ENCODE data around the gene VWA8.

VWA8 gene

GRCh38 chr13:41956272-41956671, 4.6 kb downstream of the VWA8 start:
- Histone ChIP-seq H4K20me1 (ENCODE audit: control insufficient read depth, insufficient read depth, low read depth, low read length) (no peaks in the 10 kb centered on the region), H3K27ac (ENCODE audit: low read depth, low read length) (no peak overlapping the region), H3K27me3 (ENCODE audit: control insufficient read depth, low read length) (no peaks in the 10 kb centered on the region), H3K9me2 (replicated peaks; ENCODE audit: control insufficient read depth, low read length) (no peaks in the 10 kb centered on the region), H3K4me2 (ENCODE audit: low read length) (no peak overlapping the region), H3K4me3 (ENCODE audit: low read length) (no peak overlapping the region), H3K9me3 (ENCODE audit: control insufficient read depth, insufficient read depth, low read length) (no peaks in the 10 kb centered on the region), H3K79me2 (ENCODE audit: control insufficient read depth, low read length) (peaks cover 90% of the 10 kb centered on the region), H3K36me3 (ENCODE audit: control insufficient read depth, low read length) (peaks cover 5% of the 10 kb centered on the region), H3F3A (ENCODE audit: control insufficient read depth, insufficient read depth) (no peaks in the 10 kb centered on the region), H3K4me1 (ENCODE audit: control insufficient read depth, low read length) (peaks cover 37% of the 10 kb centered on the region)
- TF ChIP-seq CTCF (IDR thresholded peaks at IDR 0.05; ENCODE audit: low read depth, low read length, poor library complexity, severe bottlenecking) = no peak
- TF ChIP-seq EZH2phosphoT487 (IDR thresholded peaks at IDR 0.05; ENCODE audit: borderline replicate concordance, low read length) = no peak

GRCh38 chr13:41955605-41956004, 5.3 kb downstream of the VWA8 start:
- Histone ChIP-seq H4K20me1 (ENCODE audit: control insufficient read depth, insufficient read depth, low read depth, low read length) (no peaks in the 10 kb centered on the region), H3F3A (ENCODE audit: control insufficient read depth, insufficient read depth) (no peaks in the 10 kb centered on the region), H3K36me3 (ENCODE audit: control insufficient read depth, low read length) (peaks cover 5% of the 10 kb centered on the region), H3K27me3 (ENCODE audit: control insufficient read depth, low read length) (no peaks in the 10 kb centered on the region), H3K79me2 (ENCODE audit: control insufficient read depth, low read length) (peaks cover 90% of the 10 kb centered on the region), H3K4me3 (ENCODE audit: low read length) (0 out of 2 replicates have a peak overlapping the region, but pooled peaks have one; percentile 11), H3K4me1 (ENCODE audit: control insufficient read depth, low read length) (peaks cover 35% of the 10 kb centered on the region), H3K9me2 (replicated peaks; ENCODE audit: control insufficient read depth, low read length) (no peaks in the 10 kb centered on the region), H3K27ac (ENCODE audit: low read depth, low read length) (no peak overlapping the region), H3K4me2 (ENCODE audit: low read length) (peak overlapping the region; percentile 28), H3K9me3 (ENCODE audit: control insufficient read depth, insufficient read depth, low read length) (no peaks in the 10 kb centered on the region)
- TF ChIP-seq EZH2phosphoT487 (IDR thresholded peaks at IDR 0.05; ENCODE audit: borderline replicate concordance, low read length) = no peak
- no peak for TF ChIP-seq CTCF (IDR thresholded peaks at IDR 0.05; ENCODE audit: low read depth, low read length, poor library complexity, severe bottlenecking)

DNA sequence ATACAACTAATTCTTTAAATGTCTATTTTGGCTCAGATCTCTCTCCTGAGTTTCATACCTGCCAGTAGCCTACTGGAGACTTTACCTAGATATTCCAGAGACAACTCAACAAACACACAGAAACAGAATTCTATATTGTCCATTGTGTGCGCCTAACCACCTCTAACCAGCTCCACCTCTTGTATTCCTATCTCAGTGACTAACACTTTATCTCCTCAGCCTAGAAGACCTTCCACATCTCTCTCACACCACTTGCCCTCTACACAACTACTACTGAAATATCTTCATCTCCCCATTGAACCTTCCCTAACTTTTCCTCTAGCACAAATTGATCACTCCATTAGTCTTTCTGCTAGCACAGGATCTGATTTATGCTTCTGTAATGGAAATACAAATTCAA, 6.7 kb downstream of the VWA8 start:
- no peaks in the 10 kb centered on the region for H4K20me1 ChIP-seq (ENCODE audit: control insufficient read depth, insufficient read depth, low read depth, low read length)
- H3K4me2 ChIP-seq (ENCODE audit: low read length) = no peak overlapping the region
- no peak overlapping the region for H3K4me3 ChIP-seq (ENCODE audit: low read length)
- peaks cover 5% of the 10 kb centered on the region for H3K36me3 ChIP-seq (ENCODE audit: control insufficient read depth, low read length)
- no peak overlapping the region for H3K27ac ChIP-seq (ENCODE audit: low read depth, low read length)
- TF ChIP-seq EZH2phosphoT487 (IDR thresholded peaks at IDR 0.05; ENCODE audit: borderline replicate concordance, low read length) (no peak), CTCF (IDR thresholded peaks at IDR 0.05; ENCODE audit: low read depth, low read length, poor library complexity, severe bottlenecking) (no peak)
- no peaks in the 10 kb centered on the region for H3K9me2 ChIP-seq (replicated peaks; ENCODE audit: control insufficient read depth, low read length)
- peaks cover 25% of the 10 kb centered on the region for H3K4me1 ChIP-seq (ENCODE audit: control insufficient read depth, low read length)
- peaks cover 76% of the 10 kb centered on the region for H3K79me2 ChIP-seq (ENCODE audit: control insufficient read depth, low read length)
- no peaks in the 10 kb centered on the region for H3K27me3 ChIP-seq (ENCODE audit: control insufficient read depth, low read length)
- H3F3A ChIP-seq (ENCODE audit: control insufficient read depth, insufficient read depth) = no peaks in the 10 kb centered on the region
- no peaks in the 10 kb centered on the region for H3K9me3 ChIP-seq (ENCODE audit: control insufficient read depth, insufficient read depth, low read length)
